HTR-8/SVneo (cell line): ENCODE results near the gene FMN2.
"Not testable (repeated sequence)": the region's sequence is repeated elsewhere in the genome, so short reads cannot be mapped to it uniquely, and the experiment has no call there.

Experiments used
- DNase-seq: peaks from one replicate; pipeline ENCODE4 v3.0.0; 2011; ENCODE audit warnings: low spot score, mixed read lengths; ENCODE audit not compliant: insufficient read length
- FAIRE-seq: peaks from 2 replicates; lab custom pipeline; 2011; peaks lifted over from hg19 to GRCh38; lab: Jason Lieb, UNC

The FMN2 gene

GRCh38 chr1:240399381-240399780 lies 307.7 kb downstream of the FMN2 start:
- no peak for FAIRE-seq

GRCh38 chr1:240401731-240402130 lies 310.0 kb downstream of the FMN2 start:
- FAIRE-seq, result no peak

More at GRCh38 chr1:240399381-240399780, 307.7 kb downstream of the FMN2 start:
- peak; percentile 60 for DNase-seq

GRCh38 chr1:240402326-240402725 lies 310.6 kb downstream of the FMN2 start:
- no peak for DNase-seq
- FAIRE-seq, result no peak

More at GRCh38 chr1:240401731-240402130, 310.0 kb downstream of the FMN2 start:
- no peak for DNase-seq

- no peak for DNase-seq
- no peak for FAIRE-seq
Observed at GRCh38 chr1:240404286-240404685, 312.6 kb downstream of the FMN2 start.

- FAIRE-seq (no peak), DNase-seq (no peak)
Observed at GRCh38 chr1:240405751-240406150, 314.1 kb downstream of the FMN2 start.

GRCh38 chr1:240407407-240407806 lies 315.7 kb downstream of the FMN2 start:
- FAIRE-seq, result no peak
- DNase-seq, result no peak

GRCh38 chr1:240409615-240410014 lies 317.9 kb downstream of the FMN2 start:
- FAIRE-seq, result no peak

GRCh38 chr1:240413732-240414131 lies 322.0 kb downstream of the FMN2 start:
- DNase-seq (no peak), FAIRE-seq (no peak)

More at GRCh38 chr1:240409615-240410014, 317.9 kb downstream of the FMN2 start:
- no peak for DNase-seq

GRCh38 chr1:240414237-240414636 lies 322.6 kb downstream of the FMN2 start:
- FAIRE-seq (no peak), DNase-seq (no peak)

GRCh38 chr1:240415011-240415410 lies 323.3 kb downstream of the FMN2 start:
- DNase-seq, FAIRE-seq: not testable (repeated sequence)

- DNase-seq (no peak), FAIRE-seq (no peak)
Observed at GRCh38 chr1:240415532-240415931, 323.8 kb downstream of the FMN2 start.

GRCh38 chr1:240417317-240417716 lies 325.6 kb downstream of the FMN2 start:
- DNase-seq, result no peak
- FAIRE-seq, result no peak

GRCh38 chr1:240420766-240421165 lies 329.1 kb downstream of the FMN2 start:
- no peak for DNase-seq

GRCh38 chr1:240423246-240423924 lies 331.7 kb downstream of the FMN2 start:
- FAIRE-seq, result no peak
- DNase-seq, result no peak

More at GRCh38 chr1:240420766-240421165, 329.1 kb downstream of the FMN2 start:
- no peak for FAIRE-seq

- no peak for DNase-seq
- FAIRE-seq, result no peak
Observed at GRCh38 chr1:240424740-240425464, 333.2 kb downstream of the FMN2 start.

GRCh38 chr1:240426051-240426450 lies 334.4 kb downstream of the FMN2 start:
- no peak for FAIRE-seq
- no peak for DNase-seq

- DNase-seq (no peak), FAIRE-seq (no peak)
Observed at GRCh38 chr1:240435996-240436566, 344.4 kb downstream of the FMN2 start.

- DNase-seq (no peak), FAIRE-seq (no peak)
Observed at GRCh38 chr1:240441669-240442068, 350.0 kb downstream of the FMN2 start.

- DNase-seq (no peak), FAIRE-seq (no peak)
Observed at GRCh38 chr1:240445369-240445768, 353.7 kb downstream of the FMN2 start.

- DNase-seq (no peak), FAIRE-seq (peak; percentile 9)
Observed at GRCh38 chr1:240455228-240455821, 363.6 kb downstream of the FMN2 start.

- DNase-seq (no peak), FAIRE-seq (no peak)
Observed at GRCh38 chr1:240457203-240457602, 365.5 kb downstream of the FMN2 start.
